NCI-H2081 (cell line): ENCODE measurements around the gene TTC32.
"Not testable (repeated sequence)": the region's sequence is repeated elsewhere in the genome, so short reads cannot be mapped to it uniquely, and the experiment has no call there.

Source experiments
- DNase-seq, 2 experiments: peaks; one replicate each; lab custom pipeline; 2025; lab: John Stamatoyannopoulos, UW

Gene TTC32

DNA sequence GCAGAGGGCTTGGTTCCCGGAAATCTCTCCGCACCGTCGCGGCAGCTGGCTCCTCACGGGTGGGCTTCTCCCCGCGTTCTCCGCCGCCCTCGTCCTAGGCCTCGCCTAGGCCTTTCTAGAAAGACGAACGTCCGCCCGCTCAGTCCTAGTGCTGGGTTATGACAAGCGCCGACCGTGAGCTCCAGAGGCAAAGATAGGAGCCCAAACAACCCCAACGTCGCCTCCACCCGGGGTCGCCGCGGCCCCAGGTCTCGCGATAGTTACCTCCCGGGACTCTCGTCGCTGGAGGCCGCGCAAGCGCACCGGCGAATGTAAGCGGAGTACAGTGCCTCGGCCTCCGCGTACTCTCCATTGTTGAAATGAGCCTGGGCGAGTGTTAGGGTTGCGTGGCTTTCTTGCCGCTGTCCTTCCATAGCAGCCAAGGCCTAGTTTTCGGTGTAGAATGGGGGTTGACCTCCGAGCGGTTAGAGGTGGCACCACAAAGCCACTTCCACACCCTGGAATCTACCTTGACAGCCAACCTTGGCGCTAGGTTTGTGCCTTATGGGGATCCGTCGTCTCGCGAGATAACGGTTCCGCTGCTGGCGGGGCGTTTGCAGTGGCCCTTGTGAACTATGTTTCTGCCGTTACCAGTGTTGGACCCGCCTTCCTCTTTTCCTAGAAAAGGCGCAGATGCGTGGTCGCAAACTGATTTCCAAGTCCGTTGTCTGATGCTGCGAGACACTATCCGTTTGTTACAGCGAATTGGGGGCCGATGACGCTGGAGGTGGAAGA is at the start of gene TTC32:
Gene TTC32 (minus strand): TSS at position 542 of the 774 bp plus-strand sequence. CDS start 129 bp downstream, at position 413.
- DNase-seq = peak; percentile 92 to 95

DNA sequence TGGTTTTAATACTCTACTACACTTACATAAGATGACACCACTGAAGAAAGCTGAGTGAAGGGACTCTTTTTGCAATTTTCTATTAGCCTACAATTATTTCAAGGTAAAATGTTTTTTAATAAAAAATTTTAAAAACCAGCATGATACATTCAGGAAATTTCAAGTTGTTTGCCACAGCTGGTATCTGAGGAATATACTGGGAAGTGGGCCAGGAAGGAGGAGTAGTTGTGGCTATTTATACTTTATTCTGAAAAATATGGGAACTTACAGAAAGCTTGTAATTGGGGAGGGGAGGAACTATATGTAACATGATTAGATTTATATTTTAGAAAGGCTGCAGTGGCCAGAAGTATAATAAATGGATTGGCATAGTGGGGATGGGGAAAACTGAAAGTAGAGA is 47.3 kb upstream of the TTC32 start:
- DNase-seq = no peak

- no peak for DNase-seq
These were observed 45.6 kb upstream of the TTC32 start for GRCh38 chr2:19947184-19947940.

- no peak for DNase-seq
These were observed 42.5 kb upstream of the TTC32 start for GRCh38 chr2:19944205-19944845.

- no peak for DNase-seq
These were observed 41.4 kb upstream of the TTC32 start for GRCh38 chr2:19943189-19943588.

DNA sequence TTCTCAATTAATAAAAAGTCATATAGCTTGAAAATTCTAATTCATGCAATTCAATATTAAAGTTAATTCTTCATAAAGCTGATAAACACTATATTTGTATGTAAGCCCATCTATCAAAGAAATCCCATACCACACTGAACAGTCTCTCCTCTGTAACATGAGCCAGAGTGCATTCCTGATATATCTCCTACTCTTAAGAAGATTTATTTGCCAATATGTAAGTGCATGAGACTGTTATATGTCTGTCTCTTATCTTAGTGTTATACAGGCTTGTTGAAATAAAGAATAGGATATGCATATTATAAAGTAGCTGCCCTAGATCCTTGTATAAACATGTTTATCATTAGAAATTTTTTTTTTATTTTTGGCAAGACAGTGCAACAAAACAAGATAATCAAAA is 40.4 kb upstream of the TTC32 start:
- no peak for DNase-seq

- no peak for DNase-seq
These were observed 35.2 kb upstream of the TTC32 start for GRCh38 chr2:19937004-19937403.

- no peak for DNase-seq
These were observed 34.4 kb upstream of the TTC32 start for GRCh38 chr2:19936203-19936602.

GRCh38 chr2:19933351-19933981 is 31.7 kb upstream of the TTC32 start:
- no peak for DNase-seq

- no peak for DNase-seq
These were observed 31.1 kb upstream of the TTC32 start for GRCh38 chr2:19932928-19933327.

DNA sequence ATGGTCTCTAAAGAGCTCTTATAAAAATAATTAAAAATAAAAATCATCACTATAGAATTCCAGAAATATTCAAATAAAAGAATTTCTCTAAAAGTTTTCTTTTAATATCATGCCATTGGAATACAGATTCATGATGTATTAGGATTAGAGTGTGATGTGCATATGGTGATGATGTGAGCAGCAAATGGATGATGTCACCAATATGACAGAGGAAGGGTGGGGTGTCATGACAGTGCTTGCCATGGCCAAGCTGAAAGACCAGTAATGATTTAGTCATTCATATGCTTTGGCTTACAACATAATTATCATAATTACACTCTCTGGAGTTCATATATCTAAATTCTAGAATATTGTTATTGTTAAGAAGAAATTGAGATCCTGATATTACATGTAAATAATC is 27.4 kb upstream of the TTC32 start:
- DNase-seq = no peak

- DNase-seq = not testable (repeated sequence)
These were observed 26.0 kb upstream of the TTC32 start for GRCh38 chr2:19927816-19928215.

DNA sequence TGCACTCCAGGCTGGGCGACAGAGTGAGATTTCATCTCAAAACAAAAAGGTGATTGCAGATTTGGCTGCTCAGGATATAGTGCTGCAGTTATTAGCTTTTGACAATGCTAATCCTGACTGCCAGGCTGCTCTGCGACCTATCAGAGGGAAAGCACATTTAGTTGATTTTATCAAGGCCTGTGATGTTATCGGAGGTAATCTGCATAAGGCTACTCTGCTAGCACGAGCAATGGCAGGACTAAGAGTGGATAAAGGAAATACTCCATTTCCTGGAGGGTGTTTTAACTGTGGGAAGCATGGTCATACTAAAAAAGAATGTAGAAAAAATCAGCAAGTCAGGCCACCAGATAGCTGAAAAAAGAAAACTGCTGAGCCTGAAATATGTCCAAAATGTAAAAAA is 22.7 kb upstream of the TTC32 start:
- DNase-seq = not testable (repeated sequence)

- not testable (repeated sequence) for DNase-seq
These were observed 20.4 kb upstream of the TTC32 start for GRCh38 chr2:19922188-19922587.

- no peak for DNase-seq
These were observed 14.7 kb upstream of the TTC32 start for GRCh38 chr2:19916385-19916950.

DNA sequence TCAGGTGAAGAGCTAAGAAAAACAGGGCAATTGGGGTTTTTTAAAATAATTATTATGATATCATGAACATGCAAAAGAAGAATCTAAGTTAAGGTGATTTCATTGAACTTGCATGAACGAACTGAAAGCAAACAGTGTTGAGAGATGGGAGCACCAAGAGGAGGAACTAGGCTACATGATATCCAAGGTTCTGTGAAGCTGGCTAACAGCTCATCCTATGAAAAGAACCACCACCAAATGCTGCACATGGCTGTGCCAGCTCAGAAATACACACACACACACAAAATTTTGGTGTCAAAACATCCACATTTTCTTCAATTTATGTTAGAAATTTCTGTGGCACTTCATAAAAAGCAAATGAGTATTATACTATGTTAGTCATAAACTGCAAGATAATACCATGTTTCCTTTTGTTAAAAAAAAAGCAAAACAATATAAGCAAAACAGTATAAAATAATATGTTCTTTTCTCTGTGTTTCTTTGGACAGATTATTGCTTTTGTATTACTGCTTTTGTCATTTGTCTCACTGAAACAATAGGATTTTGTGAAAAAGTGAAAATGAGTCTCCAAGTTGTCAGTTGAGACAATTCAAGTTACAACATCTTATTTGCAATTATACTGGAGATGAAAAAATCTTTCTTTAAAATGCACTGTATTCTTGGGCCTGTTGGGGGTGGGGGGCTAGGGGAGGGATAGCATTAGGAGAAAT is 12.6 kb upstream of the TTC32 start:
- DNase-seq = no peak

DNA sequence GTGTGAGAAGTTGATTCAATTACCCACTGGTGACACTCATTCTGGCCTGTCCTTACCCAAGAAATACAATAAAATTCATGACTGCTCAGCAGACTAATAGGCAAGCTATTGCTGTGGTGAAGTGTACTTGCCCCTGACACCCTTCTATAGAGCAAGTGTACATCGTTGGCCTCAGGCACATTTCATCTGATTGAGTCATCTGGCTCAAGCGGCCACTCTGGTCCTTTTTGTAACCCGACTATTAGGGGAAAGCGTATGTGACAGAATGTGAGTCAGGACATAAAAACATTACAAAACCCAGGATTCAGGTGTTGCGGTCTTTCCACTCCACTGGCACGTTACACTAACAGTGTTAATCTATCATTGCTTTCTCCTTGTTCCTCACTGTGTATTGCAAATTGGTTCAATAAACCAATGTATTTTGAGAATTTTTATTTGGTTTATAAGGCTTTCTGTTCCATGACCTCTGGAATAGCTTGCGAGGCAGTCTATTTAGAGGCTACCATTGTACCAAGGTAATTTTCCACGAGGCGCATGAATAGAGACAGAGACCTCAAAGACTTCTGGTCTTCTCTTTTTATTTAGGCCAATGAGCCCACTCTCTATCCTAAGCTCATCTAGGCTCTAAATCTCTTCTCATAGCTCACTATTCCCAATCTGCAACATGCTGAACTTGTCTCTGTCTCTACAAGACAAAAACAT is 10.2 kb upstream of the TTC32 start:
- DNase-seq = no peak

- DNase-seq = peak in 1 of 2 experiments; percentile 57
These were observed 495 bp upstream of the TTC32 start for GRCh38 chr2:19902216-19902740.

- DNase-seq = peak in 1 of 2 experiments; percentile 47
These were observed 797 bp downstream of the TTC32 start for GRCh38 chr2:19900931-19901441.
